GM21717 (cell line): Measurements from ENCODE around the gene SLC35F4.
"Not testable (repeated sequence)": the region's sequence is repeated elsewhere in the genome, so short reads cannot be mapped to it uniquely, and the experiment has no call there.

Source experiments
- ATAC-seq: cut with Tn5 transposase; IDR thresholded peaks from one replicate; pipeline ENCODE4 v1.9.1; 2021; ENCODE audit warnings: mild to moderate bottlenecking, moderate library complexity; ENCODE audit not compliant: unreplicated experiment

The SLC35F4 gene

DNA sequence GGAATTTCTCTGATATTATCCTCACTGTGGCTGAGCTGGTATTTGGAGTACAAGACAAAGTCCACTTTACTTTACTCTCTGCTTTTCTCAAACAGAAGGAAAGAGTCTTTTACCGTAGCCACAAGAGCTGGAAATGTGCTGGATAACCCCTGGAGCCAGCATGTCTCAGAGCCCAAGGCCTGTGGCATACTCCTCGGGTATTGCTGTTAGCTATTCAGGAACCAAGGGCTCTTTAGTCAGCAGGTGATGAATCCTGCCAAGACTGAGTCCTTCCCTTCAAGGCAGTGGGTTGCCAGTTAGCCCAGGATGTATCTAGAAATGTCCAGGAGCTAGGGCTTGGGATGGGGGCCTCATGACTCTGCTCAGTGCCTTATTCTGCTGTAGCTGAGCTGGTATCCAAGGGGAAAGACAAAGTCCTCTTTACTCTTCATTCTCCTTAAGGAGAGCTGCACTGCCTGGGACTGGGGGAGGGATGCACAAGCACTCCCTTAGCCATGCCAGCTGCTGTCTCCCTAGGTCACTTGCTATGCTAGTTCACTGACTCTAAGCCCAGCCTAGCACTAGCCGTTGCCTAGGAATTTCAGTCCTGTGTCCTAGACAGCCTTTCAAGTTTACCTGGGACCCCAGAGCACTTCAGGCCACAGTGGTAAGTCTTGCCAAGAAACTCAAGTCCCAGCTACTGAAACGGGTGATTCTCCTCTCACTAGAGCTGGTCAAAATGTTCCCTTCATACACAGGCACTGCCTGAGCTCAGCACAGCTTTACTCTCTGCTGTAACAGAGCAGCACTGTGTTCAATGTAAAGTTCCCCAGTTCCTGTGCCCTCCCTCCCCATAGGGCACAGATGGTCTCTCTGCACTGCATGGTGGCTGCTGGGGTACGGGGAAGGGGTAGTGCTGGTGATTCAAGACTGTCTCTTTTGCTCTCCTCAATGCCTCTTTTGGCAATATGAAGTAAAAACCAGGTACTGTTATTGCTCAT is 136.4 kb downstream of the SLC35F4 start:
- ATAC-seq = no peak

DNA sequence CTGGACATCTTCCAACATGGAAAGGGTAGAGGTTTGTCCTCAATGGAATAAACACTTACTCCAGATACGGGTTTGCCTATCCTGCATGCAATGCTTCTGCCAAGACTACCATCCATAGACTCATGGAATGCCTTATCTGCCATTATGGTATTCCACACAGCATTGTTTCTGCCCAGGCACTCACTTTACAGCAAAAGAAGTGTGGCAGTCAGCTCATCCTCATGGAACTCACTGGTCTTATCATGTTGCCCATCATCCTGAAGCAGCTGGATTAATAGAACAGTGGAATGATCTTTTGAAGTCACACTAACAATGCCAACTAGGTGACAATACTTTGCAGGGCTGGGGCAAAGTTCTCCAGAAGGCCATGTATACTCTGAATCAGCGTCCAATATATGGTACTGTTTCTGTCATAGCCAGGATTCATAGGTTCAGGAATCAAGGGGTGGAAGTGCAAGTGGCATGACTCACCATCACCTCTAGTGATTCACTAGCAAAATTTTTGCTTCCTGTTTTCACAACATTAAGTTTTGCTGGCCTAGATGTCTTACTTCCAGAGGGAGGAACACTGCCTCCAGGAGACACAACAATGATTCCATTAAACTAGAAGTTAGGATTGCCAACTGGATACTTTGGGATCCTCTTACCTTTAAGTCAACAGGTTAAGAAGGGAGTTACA is 140.4 kb downstream of the SLC35F4 start:
- ATAC-seq = no peak

DNA sequence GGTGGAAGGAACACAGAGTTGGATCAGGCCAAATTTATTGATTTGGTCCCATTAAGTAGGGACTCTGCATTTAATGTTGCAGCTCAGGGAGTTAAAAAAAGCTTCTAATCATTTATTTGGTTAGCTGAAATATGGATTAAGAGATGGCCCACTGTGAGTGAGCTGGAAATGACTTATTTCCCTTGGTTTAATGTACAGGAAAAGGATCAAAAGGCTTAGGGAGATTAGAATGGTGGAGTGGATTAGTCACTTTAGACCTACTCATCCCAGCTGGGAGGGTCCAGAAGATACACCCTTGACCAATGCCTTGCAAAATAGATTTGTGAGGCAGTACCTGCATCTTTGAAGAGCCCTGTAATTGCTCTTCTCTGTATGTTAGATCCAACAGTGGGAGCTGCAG is 143.8 kb downstream of the SLC35F4 start:
- not testable (repeated sequence) for ATAC-seq

DNA sequence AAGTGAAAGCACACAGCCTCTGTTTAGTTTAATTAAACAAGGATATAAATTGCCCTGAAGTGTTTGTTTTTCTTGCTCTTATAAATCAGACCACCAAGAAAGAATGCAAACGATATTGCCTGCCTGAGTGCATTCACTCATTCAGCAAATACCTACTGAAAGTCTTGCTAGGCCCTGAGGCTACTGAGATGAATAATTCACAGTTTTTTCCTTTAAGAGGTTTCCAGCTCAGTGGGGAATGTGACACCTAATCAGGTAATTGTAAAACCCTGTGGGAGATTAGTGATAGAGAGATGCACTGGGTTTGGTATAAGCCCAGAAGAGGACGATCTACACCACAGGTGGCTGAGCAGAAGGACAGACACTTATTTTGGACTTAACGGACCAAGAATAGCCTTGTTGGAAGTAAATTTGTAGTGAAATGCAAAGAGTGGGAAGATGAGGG is 151.4 kb downstream of the SLC35F4 start:
- no peak for ATAC-seq

DNA sequence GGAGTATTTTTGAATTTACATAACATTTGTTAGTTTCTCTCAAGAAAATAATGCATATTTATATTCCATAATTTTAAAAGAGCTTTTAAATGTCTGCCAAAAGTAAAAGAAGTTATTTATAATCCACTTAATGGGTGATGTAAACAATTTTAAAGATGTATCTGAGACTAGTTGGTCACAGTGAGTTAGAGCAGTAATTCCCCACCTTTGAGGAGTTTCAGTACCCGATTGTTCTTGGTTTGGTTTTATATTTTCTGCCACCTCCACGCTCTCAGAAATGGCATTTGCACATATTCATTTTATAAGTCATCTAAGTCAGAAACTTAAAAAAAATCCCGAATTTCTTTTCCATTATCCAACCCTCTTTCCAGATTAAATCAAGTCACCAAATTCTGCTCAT is 153.2 kb downstream of the SLC35F4 start:
- ATAC-seq = no peak

DNA sequence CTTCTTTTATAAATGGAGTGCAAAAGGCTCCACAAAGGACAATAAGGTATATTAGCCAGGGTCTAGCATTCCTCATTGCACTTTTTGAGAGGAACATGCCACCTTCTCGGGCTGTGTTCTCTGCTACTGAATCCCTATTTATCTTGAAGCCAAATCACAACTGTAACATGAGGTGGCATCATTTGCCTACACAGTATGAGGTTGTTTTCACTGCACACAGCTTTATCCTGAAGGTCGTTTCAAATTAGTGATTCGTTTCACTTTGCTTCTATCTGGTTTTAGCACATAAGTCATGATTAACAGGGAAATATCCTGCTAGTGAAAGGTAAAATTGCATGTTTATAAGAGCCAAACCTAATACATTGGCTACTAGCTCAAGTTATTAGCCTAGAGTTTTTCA is 153.8 kb downstream of the SLC35F4 start:
- no peak for ATAC-seq

DNA sequence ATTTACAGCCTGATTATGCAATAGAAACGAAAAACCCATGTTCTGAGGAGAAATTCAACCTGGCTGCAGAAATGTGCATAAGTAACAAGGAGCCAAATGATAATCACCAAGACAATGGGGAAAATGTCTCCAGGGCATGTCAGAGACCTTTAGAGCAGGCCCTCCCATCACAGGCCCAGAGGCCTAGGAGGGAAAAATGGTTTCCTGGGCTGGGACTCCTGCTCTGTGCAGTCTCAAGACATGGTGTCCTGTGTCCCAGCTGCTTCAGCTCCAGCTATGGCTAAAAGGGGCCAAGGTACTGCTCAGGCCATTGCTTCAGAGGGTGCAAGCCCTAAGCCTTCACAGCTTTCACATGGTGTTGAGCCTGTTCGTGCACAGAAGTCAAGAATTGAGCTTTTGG is 156.0 kb downstream of the SLC35F4 start:
- no peak for ATAC-seq

DNA sequence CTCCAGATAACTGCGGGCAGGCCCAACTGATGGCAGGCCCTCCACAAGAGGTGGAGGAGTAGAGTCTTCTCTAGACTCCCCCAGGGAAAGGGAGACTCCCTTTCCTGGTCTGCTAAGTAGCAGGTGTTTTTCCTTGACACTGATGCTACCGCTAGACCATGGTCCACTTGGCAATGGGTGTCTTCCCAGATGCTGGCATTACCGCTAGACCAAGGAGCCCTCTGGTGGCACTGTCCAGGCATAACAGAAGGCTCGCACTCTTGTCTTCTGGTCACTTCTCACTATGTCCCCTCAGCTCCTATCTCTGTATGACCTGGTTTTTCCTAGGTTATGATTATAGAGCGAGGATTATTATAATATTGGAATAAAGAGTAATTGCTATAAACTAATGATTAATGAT is 156.8 kb downstream of the SLC35F4 start:
- ATAC-seq = not testable (repeated sequence)

DNA sequence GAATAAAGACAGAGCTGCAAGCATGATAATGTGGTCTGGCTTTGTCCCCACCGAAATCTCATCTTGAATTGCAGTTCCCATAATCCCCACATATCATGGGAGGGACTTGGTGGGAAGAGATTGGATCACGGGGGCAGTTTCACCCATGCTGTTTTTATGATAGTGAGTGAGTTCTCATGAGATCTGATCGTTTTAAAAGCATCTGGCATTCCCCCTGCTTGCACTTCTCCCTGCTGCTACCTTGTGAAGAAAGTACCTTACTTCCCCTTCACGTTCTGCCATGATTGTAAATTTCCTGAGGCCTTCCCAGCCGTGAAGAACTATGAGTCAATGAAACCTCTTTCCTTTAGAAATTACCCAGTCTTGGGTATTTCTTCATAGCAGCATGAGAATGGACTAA is 158.7 kb downstream of the SLC35F4 start:
- ATAC-seq = no peak

DNA sequence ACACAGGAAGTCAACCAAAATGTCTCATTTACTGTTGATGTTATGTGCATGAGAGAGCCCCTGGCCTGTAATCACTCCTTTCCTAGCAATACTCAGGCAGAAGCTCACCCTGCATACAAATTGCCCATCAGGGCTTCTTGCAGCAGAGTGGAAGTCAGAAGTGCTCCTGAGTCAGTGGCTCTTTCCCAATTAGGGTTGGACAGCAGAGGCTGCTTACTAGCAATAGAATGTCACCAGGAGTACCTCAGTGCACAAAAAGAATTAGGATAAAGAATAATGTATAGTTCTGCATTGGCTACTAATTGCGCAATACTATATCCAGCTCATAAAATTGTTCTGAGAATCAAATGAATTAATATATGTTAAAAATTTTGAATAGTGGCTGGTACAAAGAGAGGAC is 161.1 kb downstream of the SLC35F4 start:
- no peak for ATAC-seq

DNA sequence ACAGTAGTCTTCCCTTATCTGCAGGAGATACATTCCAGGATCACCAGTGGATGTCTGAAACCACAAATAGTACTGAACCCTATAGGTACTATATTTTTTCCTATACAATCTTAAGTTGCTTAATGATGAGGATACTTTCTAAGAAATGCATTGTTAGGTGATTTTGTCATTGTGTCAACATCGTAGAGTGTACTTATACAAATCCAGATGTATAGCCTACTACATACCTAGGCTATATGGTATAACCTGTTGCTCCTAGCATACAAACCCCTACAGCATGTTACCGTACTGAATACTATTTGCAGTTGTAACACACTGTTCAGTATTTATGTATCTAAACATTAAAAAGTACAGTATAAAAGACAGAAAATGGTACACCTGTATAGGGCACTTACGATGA is 165.9 kb downstream of the SLC35F4 start:
- no peak for ATAC-seq

DNA sequence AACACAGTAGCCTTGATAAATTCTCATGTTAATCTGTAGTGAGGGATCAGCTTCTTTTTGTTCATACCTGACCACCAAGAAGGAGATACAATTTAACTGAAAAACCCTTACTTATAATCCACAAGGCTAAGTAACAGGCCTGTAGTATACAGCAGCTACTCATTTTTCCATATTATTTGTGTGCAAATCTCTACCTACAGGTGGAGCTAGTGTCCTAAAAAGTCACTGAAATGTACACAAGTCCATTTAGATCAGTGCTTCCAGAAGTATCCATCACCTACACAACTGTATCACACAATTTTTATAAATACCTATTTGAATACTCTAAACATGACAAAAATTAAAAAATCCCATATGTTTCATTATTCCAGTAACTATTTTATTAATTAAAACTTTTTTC is 173.2 kb downstream of the SLC35F4 start:
- no peak for ATAC-seq

DNA sequence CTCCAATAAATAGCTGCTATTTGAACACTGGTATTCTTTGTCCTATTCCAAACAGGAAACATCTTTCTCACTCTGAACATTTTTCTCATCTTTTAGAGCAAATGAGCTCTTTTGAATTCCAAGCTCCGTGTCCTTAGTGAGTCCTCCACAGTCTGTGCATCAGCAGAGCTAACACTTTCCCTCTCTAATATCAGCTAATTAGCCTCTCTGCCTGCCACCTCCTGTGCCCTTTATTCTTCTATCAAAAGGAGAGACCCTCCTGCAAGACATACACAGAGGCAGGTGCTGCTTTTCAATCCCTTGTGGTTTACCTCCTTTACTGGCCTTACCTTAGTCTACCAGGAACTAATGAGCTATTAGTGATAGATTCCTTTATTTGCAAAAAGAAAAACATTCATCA is 178.5 kb downstream of the SLC35F4 start:
- ATAC-seq = no peak

DNA sequence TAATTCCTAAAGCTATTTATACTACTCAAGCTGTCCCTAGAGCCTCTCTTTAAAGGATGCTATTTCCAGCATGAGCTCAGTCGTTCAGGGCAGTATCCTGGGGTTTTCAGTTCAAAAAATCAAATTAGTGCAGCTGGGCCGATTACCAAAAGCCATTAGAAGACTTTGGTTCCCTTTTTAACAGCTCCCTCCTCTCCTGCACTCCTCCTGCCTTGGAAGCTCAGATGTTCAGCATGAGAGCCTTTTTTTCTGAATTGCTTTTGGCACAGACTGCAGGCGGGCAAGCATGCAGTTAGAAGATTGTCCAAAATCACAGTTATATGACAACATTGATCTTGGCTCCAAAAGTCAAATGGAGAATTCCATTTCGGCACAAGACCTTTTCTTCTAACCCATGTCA is 179.6 kb downstream of the SLC35F4 start:
- no peak for ATAC-seq

DNA sequence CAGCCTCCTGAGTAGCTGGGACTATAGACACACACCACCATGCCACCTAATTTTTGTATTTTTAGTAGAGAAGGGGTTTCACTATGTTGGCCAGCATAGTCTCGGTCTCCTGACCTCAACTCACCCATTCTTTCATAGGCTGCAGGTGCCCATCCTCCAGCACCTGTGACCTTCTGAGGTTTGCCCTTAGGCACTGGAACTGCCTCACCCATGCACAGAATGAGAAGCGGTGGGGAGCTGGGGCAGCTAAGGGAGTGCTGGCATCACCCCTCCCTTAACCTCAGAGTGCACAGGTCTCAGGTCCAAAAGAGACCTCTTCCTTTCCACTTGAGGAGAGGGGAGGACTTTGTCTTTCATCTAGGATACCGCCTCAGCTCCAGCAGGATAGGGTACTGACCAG is 194.9 kb downstream of the SLC35F4 start:
- no peak for ATAC-seq

DNA sequence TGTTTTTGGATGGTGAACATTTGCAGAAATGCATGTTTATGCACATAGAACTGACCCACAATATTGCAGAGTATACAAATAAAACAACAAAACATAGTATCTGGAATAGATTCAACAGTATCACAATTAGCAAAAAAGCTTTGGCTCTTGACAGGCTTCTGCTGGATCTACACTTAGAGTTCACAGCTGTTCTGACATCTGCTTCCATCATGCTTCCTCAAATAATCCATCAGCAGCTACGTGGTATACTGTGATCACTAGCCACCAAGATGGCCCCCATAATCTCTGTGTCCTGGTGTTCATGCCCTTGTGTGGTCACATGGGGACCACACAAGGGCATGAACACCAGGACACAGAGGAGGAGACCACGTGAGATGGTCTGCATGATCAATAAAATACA is 205.7 kb downstream of the SLC35F4 start:
- ATAC-seq = no peak

DNA sequence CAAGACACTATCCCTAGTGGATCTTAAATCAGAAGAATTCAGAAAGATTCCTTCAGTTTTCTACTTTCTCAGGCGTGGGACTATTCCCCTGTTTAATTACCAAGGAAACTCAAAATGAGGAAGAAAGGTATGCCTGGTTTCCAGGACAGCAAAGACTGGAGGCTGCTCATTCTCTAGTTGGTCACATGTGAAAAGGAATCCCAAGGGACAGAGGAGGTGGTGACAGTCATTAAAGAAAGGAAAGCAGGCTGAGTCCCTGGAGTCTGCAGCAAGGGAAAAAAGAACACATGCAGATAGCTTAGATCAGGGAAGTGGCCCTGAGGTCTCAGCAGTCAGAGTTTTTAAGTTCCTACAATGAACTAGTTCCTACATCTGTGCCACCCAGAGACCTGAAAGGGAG is 206.8 kb downstream of the SLC35F4 start:
- ATAC-seq = no peak

DNA sequence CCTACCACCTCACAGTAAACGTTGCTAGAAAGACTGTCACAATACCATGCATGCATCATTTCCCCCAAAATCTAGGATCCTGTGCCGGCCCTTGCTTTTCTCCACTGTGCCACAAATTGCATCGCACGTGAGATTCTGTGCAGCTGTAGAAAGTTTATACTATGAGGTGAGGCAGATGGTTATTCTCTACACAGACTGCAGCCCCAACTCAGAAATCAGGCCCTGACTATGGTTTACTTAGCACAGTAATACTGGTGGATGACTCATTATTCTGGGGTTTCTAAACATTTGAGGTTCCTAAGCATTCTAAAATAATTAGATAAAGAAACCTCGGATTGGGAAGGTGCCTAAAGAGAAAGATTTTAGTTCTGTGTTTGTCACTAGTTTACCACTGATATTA is 208.4 kb downstream of the SLC35F4 start:
- no peak for ATAC-seq

DNA sequence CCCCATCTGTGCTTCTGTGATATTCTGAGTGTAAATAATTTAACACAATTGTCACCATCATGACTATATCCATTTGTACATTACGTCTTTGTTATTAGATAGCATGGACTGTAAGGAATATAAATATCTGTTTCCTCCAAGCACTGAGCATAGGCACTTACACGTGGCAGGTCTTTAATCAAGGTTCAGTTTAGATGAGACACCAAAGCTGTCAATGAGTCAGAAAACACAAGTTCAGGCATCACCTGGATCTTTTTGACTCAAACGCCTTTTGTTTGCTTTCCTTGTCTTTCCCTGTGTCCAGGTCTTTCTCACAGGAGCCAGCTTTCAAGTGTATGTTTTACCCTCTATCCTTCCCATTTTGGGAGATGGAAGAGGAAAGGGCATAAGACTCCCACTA is 209.0 kb downstream of the SLC35F4 start:
- ATAC-seq = no peak

DNA sequence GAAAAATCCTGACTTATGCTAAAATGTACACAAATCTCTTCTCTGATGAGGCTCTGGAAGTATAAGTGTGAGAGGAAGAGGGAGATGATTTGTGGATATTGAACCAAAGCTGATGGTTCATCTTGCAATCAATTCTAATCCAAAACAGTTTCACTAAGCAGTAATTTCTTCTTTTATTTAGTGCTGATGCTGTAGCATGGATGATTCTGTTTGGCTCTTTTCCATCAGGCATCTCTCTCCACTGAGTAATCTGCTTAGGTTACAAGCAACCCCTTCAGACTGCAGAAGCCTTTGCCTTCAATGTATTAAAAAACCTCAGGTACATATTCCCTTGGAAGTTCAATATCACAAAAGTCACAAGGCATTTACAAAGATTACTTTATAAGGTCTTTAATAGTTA is 213.1 kb downstream of the SLC35F4 start:
- no peak for ATAC-seq

DNA sequence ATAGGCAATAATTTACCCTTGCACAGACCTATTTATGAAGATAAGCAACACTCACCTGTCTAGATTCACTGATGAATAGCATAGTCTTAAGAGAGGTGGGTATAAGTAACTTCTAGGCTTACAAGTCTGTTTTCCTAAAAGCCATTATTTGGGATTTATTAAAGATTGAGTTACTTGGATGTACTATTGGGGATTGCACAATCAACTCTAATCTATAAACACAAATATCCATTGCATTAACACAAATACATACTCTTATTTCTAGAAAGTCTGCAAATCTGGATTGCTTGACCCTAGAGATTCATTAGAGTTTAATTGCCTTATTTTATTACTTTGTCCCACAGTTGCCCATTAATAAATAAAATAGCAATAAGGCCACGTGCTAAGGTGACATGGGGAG is 224.1 kb downstream of the SLC35F4 start:
- no peak for ATAC-seq

DNA sequence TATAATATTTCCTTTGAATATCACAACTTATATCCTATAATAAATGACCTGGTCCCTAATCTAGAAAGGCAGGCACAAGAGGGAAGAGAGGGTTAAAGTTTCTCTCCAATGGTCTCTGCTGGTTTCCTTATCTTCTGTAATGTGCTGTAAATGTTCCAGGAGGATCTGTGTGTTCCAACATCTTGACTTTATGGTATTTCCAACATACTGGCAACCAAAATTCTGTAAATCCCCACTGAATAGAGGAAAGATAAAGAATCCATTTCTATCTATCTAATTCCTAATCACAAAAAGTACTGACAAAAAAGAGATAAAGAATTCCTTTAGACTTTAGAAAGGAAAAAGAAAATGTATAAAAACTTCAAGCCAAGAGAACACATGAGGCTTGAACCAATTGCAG is 225.9 kb downstream of the SLC35F4 start:
- no peak for ATAC-seq
